Common myeloid progenitor, CD34-positive (primary cell): Measurements from ENCODE around the gene CDKN2AIPNL.
"Not testable (repeated sequence)": the region's sequence is repeated elsewhere in the genome, so short reads cannot be mapped to it uniquely, and the experiment has no call there.

ENCODE experiments used
- CTCF ChIA-PET: fragments of 350-600 bp; sonication (Branson Sonifier 250); formaldehyde crosslinking; loops from one replicate; lab custom pipeline; 2021; ENCODE audit warnings: antibody characterized with exemption; lab: Charles Lee
- POLR2A ChIA-PET: fragments of 350-600 bp; sonication (Branson Sonifier 250); formaldehyde crosslinking; loops from one replicate; lab custom pipeline; 2021; ENCODE audit warnings: antibody characterized with exemption; lab: Charles Lee
- DNase-seq, 3 donors: peaks; one replicate each; pipeline versions ENCODE4 v3.0.0 to v3.0.0-alpha.2; 2013
- H3K27ac ChIP-seq, 2 experiments: 1 replicate in 1 of 2; 2 replicates in 1 of 2; pipeline ENCODE4 v1.7.0; 2013; ENCODE audit warnings: inconsistent platforms in 2 of 2, low read length in 2 of 2, mild to moderate bottlenecking in 2 of 2, low read depth in 1 of 2, moderate library complexity in 1 of 2; ENCODE audit not compliant: severe bottlenecking in 2 of 2, insufficient read depth in 1 of 2, poor library complexity in 1 of 2
- H3K27me3 ChIP-seq, 5 experiments: replicated peaks in 2 of 5; 1 replicate in 3 of 5; 2 replicates in 2 of 5; pipeline versions ENCODE4 v1.6.1 to v1.7.0; 2013; ENCODE audit warnings: low read length in 4 of 5, mild to moderate bottlenecking in 2 of 5, moderate library complexity in 2 of 5, inconsistent platforms in 1 of 5; ENCODE audit not compliant: insufficient read depth in 5 of 5, control insufficient read depth in 4 of 5
- H3K36me3 ChIP-seq, 4 experiments: 1 replicate in 2 of 4; 2 replicates in 2 of 4; pipeline versions ENCODE4 v1.6.1 to v1.7.0; 2013; ENCODE audit warnings: low read length in 3 of 4, control low read depth in 1 of 4, mild to moderate bottlenecking in 1 of 4; ENCODE audit not compliant: control insufficient read depth in 4 of 4, insufficient read depth in 4 of 4
- H3K4me1 ChIP-seq, 4 experiments: 1 replicate in 3 of 4; 2 replicates in 1 of 4; pipeline versions ENCODE4 v1.6.1 to v1.7.1; 2013; ENCODE audit warnings: low read length in 3 of 4, mild to moderate bottlenecking in 3 of 4, control low read depth in 1 of 4, inconsistent platforms in 1 of 4, moderate library complexity in 1 of 4; ENCODE audit not compliant: control insufficient read depth in 4 of 4, insufficient read depth in 4 of 4; ENCODE audit errors: control extremely low read depth in 1 of 4
- H3K4me3 ChIP-seq, 7 experiments: 1 replicate in 4 of 7; 2 replicates in 3 of 7; pipeline versions ENCODE4 v1.5.1 to v1.7.0; 2013; ENCODE audit warnings: mild to moderate bottlenecking in 7 of 7, low read length in 6 of 7, moderate library complexity in 6 of 7, inconsistent platforms in 2 of 7, low read depth in 2 of 7, control low read depth in 1 of 7; ENCODE audit not compliant: insufficient read depth in 4 of 7, control insufficient read depth in 1 of 7; ENCODE audit errors: extremely low read depth in 1 of 7
- H3K9me3 ChIP-seq, 5 experiments: 1 replicate in 4 of 5; 2 replicates in 1 of 5; pipeline versions ENCODE4 v1.6.1 to v1.7.1; 2013; ENCODE audit warnings: low read length in 4 of 5, mild to moderate bottlenecking in 2 of 5, inconsistent platforms in 1 of 5, low read depth in 1 of 5, moderate library complexity in 1 of 5; ENCODE audit not compliant: control insufficient read depth in 4 of 5, insufficient read depth in 2 of 5; ENCODE audit errors: control extremely low read depth in 1 of 5
- WGBS: methylation state at CpG from one replicate; pipeline ENCODE4 v1.1.5; 2013; ENCODE audit not compliant: insufficient coverage; 5-methylcytosine and 5-hydroxymethylcytosine counted together

CDKN2AIPNL gene

GRCh38 chr5:134432174-134432573 is 20.5 kb upstream of the CDKN2AIPNL start:
- no peak for DNase-seq
- H3K27ac ChIP-seq: no peak overlapping the region
- no peaks in the 10 kb centered on the region for H3K9me3 ChIP-seq
- peaks cover under 1 to 14% (median 12%) of the 10 kb centered on the region in 4 experiments for H3K4me1 ChIP-seq
- CTCF ChIA-PET: no interaction called here
- no CpG with 5 or more reads among the region's 4 CpGs for WGBS
- POLR2A ChIA-PET: no interaction called here
- H3K27me3 ChIP-seq: no peaks in the 10 kb centered on the region
- H3K36me3 ChIP-seq: no peaks in the 10 kb centered on the region
- no peak overlapping the region for H3K4me3 ChIP-seq

GRCh38 chr5:134430001-134430569 is 18.4 kb upstream of the CDKN2AIPNL start:
- DNase-seq: no peak
- H3K36me3 ChIP-seq: no peaks in the 10 kb centered on the region
- H3K4me3 ChIP-seq: no peak overlapping the region
- H3K27ac ChIP-seq: no peak overlapping the region
- ChIA-PET CTCF (interaction anchor here (2.6 to 5.1 kb wide), 2 partner anchors 17 to 73 kb away, joined by 6 to 32 read pairs; partner anchors contain the start of gene CDKN2AIPNL), POLR2A (no interaction called here)
- no peaks in the 10 kb centered on the region for H3K27me3 ChIP-seq
- no peaks in the 10 kb centered on the region for H3K9me3 ChIP-seq
- WGBS: 100% methylated on average over 1 of the region's 5 CpGs
- H3K4me1 ChIP-seq: no peaks in the 10 kb centered on the region

GRCh38 chr5:134427540-134428041 is 15.9 kb upstream of the CDKN2AIPNL start:
- Histone ChIP-seq H3K27ac (no peak overlapping the region), H3K9me3 (no peaks in the 10 kb centered on the region), H3K4me3 (no peak overlapping the region), H3K36me3 (no peaks in the 10 kb centered on the region), H3K4me1 (no peaks in the 10 kb centered on the region), H3K27me3 (no peaks in the 10 kb centered on the region)
- 75% methylated on average over 2 of the region's 9 CpGs for WGBS
- DNase-seq: no peak
- ChIA-PET POLR2A (interaction anchor here (0.8 to 1.0 kb wide), 2 partner anchors 9 to 19 kb away, joined by 3 to 4 read pairs; no protein-coding TSS in a partner anchor), CTCF (interaction anchor here (0.9 to 5.1 kb wide), 4 partner anchors 9 to 47 kb away, joined by 3 to 32 read pairs (median 4); partner anchors contain the start of gene CDKN2AIPNL)

- Histone ChIP-seq H3K27ac (no peak overlapping the region), H3K27me3 (no peaks in the 10 kb centered on the region), H3K4me3 (no peak overlapping the region), H3K4me1 (no peaks in the 10 kb centered on the region), H3K9me3 (no peaks in the 10 kb centered on the region), H3K36me3 (no peaks in the 10 kb centered on the region)
- CTCF ChIA-PET: interaction anchor here (5.1 kb wide), 1 partner anchor 13 kb away, joined by 32 read pairs; the partner anchor contains the start of gene CDKN2AIPNL
- POLR2A ChIA-PET: no interaction called here
- no peak for DNase-seq
- WGBS: 93% methylated on average over 4 of the region's 7 CpGs
Observed at GRCh38 chr5:134426361-134426760, 14.7 kb upstream of the CDKN2AIPNL start.

GRCh38 chr5:134423376-134423775 is 11.7 kb upstream of the CDKN2AIPNL start:
- no peaks in the 10 kb centered on the region for H3K4me1 ChIP-seq
- no CpG with 5 or more reads among the region's 2 CpGs for WGBS
- H3K36me3 ChIP-seq: no peaks in the 10 kb centered on the region
- no peaks in the 10 kb centered on the region for H3K27me3 ChIP-seq
- CTCF ChIA-PET: no interaction called here
- POLR2A ChIA-PET: no interaction called here
- H3K9me3 ChIP-seq: no peaks in the 10 kb centered on the region
- no peak overlapping the region for H3K27ac ChIP-seq
- H3K4me3 ChIP-seq: no peak overlapping the region
- no peak for DNase-seq

GRCh38 chr5:134422791-134423365 is 11.2 kb upstream of the CDKN2AIPNL start:
- Histone ChIP-seq H3K4me3 (no peak overlapping the region), H3K27ac (no peak overlapping the region), H3K27me3 (no peaks in the 10 kb centered on the region), H3K4me1 (no peaks in the 10 kb centered on the region), H3K9me3 (no peaks in the 10 kb centered on the region), H3K36me3 (no peaks in the 10 kb centered on the region)
- DNase-seq: no peak
- ChIA-PET CTCF (no interaction called here), POLR2A (no interaction called here)
- WGBS: 100% methylated on average over 2 of the region's 7 CpGs

GRCh38 chr5:134421038-134421437 is 9.4 kb upstream of the CDKN2AIPNL start:
- H3K27me3 ChIP-seq, H3K4me3 ChIP-seq, H3K36me3 ChIP-seq, CTCF ChIA-PET, POLR2A ChIA-PET, H3K4me1 ChIP-seq, DNase-seq, H3K27ac ChIP-seq, H3K9me3 ChIP-seq: not testable (repeated sequence)
- 86% methylated on average over 2 of the region's 4 CpGs for WGBS
